CD4-positive, alpha-beta T cell treated with Interferon gamma for 1 hour (primary cell): Measurements from ENCODE around the gene RFX2.

Source experiments
- DNase-seq: peaks from one replicate; pipeline ENCODE4 v3.0.0-alpha.2; 2020

The RFX2 gene

GRCh38 chr19:5948752-5949564 is 161.3 kb downstream of the RFX2 start:
- no peak for DNase-seq

- DNase-seq, result peak; percentile 44
These were observed 162.9 kb downstream of the RFX2 start for GRCh38 chr19:5947435-5947834.

GRCh38 chr19:5943623-5944022 is 166.7 kb downstream of the RFX2 start:
- no peak for DNase-seq
